ENCODE data around the gene PDGFB.
"Not testable (repeated sequence)": the region's sequence is repeated elsewhere in the genome, so short reads cannot be mapped to it uniquely, and the experiment has no call there.

The PDGFB gene

GRCh38 chr22:39229075-39229474 is 15.7 kb downstream of the PDGFB start:
- DNase-seq (ENCODE audit: low spot score): no peak
- no peak for FAIRE-seq

GRCh38 chr22:39227542-39228272 is 17.1 kb downstream of the PDGFB start:
- no peak for FAIRE-seq
- no peak for DNase-seq (ENCODE audit: low spot score)

- no peak for DNase-seq (ENCODE audit: low spot score)
- no peak for FAIRE-seq
These were observed 18.4 kb downstream of the PDGFB start for GRCh38 chr22:39226353-39226752.

- FAIRE-seq (no peak), DNase-seq (ENCODE audit: low spot score) (no peak)
These were observed 19.2 kb downstream of the PDGFB start for GRCh38 chr22:39225591-39225990.

GRCh38 chr22:39224550-39224949 is 20.2 kb downstream of the PDGFB start:
- DNase-seq (ENCODE audit: low spot score) (no peak), FAIRE-seq (no peak)

- FAIRE-seq: peak; percentile 23
- DNase-seq (ENCODE audit: low spot score): no peak
These were observed 21.6 kb downstream of the PDGFB start for GRCh38 chr22:39223091-39223710.

GRCh38 chr22:39221999-39222686 is 22.6 kb downstream of the PDGFB start:
- FAIRE-seq: no peak
- no peak for DNase-seq (ENCODE audit: low spot score)

- FAIRE-seq (no peak), DNase-seq (ENCODE audit: low spot score) (no peak)
These were observed 23.6 kb downstream of the PDGFB start for GRCh38 chr22:39220890-39221850.

GRCh38 chr22:39220450-39220849 is 24.3 kb downstream of the PDGFB start:
- peak; percentile 97 for FAIRE-seq

GRCh38 chr22:39219071-39220039 is 25.4 kb downstream of the PDGFB start:
- FAIRE-seq (peak; percentile 76), DNase-seq (ENCODE audit: low spot score) (no peak)

More at GRCh38 chr22:39220450-39220849, 24.3 kb downstream of the PDGFB start:
- DNase-seq (ENCODE audit: low spot score): no peak

GRCh38 chr22:39218432-39218831 is 26.4 kb downstream of the PDGFB start:
- not testable (repeated sequence) for DNase-seq (ENCODE audit: low spot score); FAIRE-seq

- no peak for FAIRE-seq
- DNase-seq (ENCODE audit: low spot score): no peak
These were observed 28.7 kb downstream of the PDGFB start for GRCh38 chr22:39216143-39216490.

GRCh38 chr22:39215426-39216142 is 29.2 kb downstream of the PDGFB start:
- peak; percentile 85 for FAIRE-seq
- no peak for DNase-seq (ENCODE audit: low spot score)

- FAIRE-seq: peak; percentile 88
These were observed 29.7 kb downstream of the PDGFB start for GRCh38 chr22:39215070-39215396.

GRCh38 chr22:39214383-39215069 is 30.3 kb downstream of the PDGFB start:
- DNase-seq (ENCODE audit: low spot score) (peak; percentile 88), FAIRE-seq (peak; percentile 96)

More at GRCh38 chr22:39215070-39215396, 29.7 kb downstream of the PDGFB start:
- no peak for DNase-seq (ENCODE audit: low spot score)

- FAIRE-seq: peak; percentile 27
These were observed 30.8 kb downstream of the PDGFB start for GRCh38 chr22:39214006-39214382.

GRCh38 chr22:39212721-39213376 is 31.9 kb downstream of the PDGFB start:
- FAIRE-seq (peak; percentile 97), DNase-seq (ENCODE audit: low spot score) (peak; percentile 83)

More at GRCh38 chr22:39214006-39214382, 30.8 kb downstream of the PDGFB start:
- no peak for DNase-seq (ENCODE audit: low spot score)

- FAIRE-seq (peak; percentile 32), DNase-seq (ENCODE audit: low spot score) (no peak)
These were observed 35.0 kb downstream of the PDGFB start for GRCh38 chr22:39209756-39210155.
